Measurements from ENCODE around the gene NGF.

Gene NGF

GRCh38 chr1:115323366-115324004 lies 14.6 kb downstream of the NGF start:
- no peak for TF ChIP-seq CTCF (IDR thresholded peaks at IDR 0.05)

- no peak for TF ChIP-seq CTCF (IDR thresholded peaks at IDR 0.05)
Observed at GRCh38 chr1:115322631-115323030, 15.4 kb downstream of the NGF start.

- no peak for TF ChIP-seq CTCF (IDR thresholded peaks at IDR 0.05)
Observed at GRCh38 chr1:115320377-115320776, 17.7 kb downstream of the NGF start.

- no peak for TF ChIP-seq CTCF (IDR thresholded peaks at IDR 0.05)
Observed at GRCh38 chr1:115319706-115320105, 18.3 kb downstream of the NGF start.

- no peak for TF ChIP-seq CTCF (IDR thresholded peaks at IDR 0.05)
Observed at GRCh38 chr1:115317101-115318012, 20.7 kb downstream of the NGF start.

- no peak for TF ChIP-seq CTCF (IDR thresholded peaks at IDR 0.05)
Observed at GRCh38 chr1:115314765-115315164, 23.3 kb downstream of the NGF start.

- no peak for TF ChIP-seq CTCF (IDR thresholded peaks at IDR 0.05)
Observed at GRCh38 chr1:115314092-115314491, 24.0 kb downstream of the NGF start.
